ENCODE results near the gene IFI30.
"Not testable (repeated sequence)": the region's sequence is repeated elsewhere in the genome, so short reads cannot be mapped to it uniquely, and the experiment has no call there.

Gene IFI30

GRCh38 chr19:18203408-18203862 is 29.8 kb downstream of the IFI30 start:
- DNase-seq: no peak

GRCh38 chr19:18203863-18204393 is 30.3 kb downstream of the IFI30 start, which contains the start of gene RAB3A:
Gene RAB3A (minus strand): TSS chr19:18204042. CDS start chr19:18202740, 1,302 bp downstream.
- peak; percentile 100 for DNase-seq

GRCh38 chr19:18204394-18205199 is 31.0 kb downstream of the IFI30 start:
- no peak for DNase-seq

GRCh38 chr19:18205200-18205892 is 31.7 kb downstream of the IFI30 start:
- DNase-seq: peak; percentile 32

GRCh38 chr19:18206018-18206417 is 32.4 kb downstream of the IFI30 start:
- DNase-seq: no peak

GRCh38 chr19:18208098-18208951 is 34.7 kb downstream of the IFI30 start:
- peak; percentile 32 for DNase-seq

- not testable (repeated sequence) for DNase-seq
These were observed 36.3 kb downstream of the IFI30 start for GRCh38 chr19:18209912-18210311.

- DNase-seq: no peak
These were observed 38.1 kb downstream of the IFI30 start for GRCh38 chr19:18211683-18212082.

GRCh38 chr19:18214779-18215433 is 41.3 kb downstream of the IFI30 start:
- no peak for DNase-seq

- DNase-seq: no peak
These were observed 43.2 kb downstream of the IFI30 start for GRCh38 chr19:18216789-18217188.

GRCh38 chr19:18218159-18218558 is 44.5 kb downstream of the IFI30 start:
- no peak for DNase-seq

GRCh38 chr19:18218600-18218999 is 45.0 kb downstream of the IFI30 start:
- no peak for DNase-seq

- no peak for DNase-seq
These were observed 46.5 kb downstream of the IFI30 start for GRCh38 chr19:18219911-18220631.

GRCh38 chr19:18220632-18221275 is 47.1 kb downstream of the IFI30 start:
- no peak for DNase-seq

GRCh38 chr19:18221815-18222725 is 48.5 kb downstream of the IFI30 start:
- no peak for DNase-seq

GRCh38 chr19:18223860-18224524 is 50.4 kb downstream of the IFI30 start:
- peak; percentile 36 for DNase-seq

GRCh38 chr19:18224525-18225354 is 51.1 kb downstream of the IFI30 start:
- peak; percentile 99 for DNase-seq

GRCh38 chr19:18225355-18225701 is 51.7 kb downstream of the IFI30 start:
- no peak for DNase-seq

Data from inflammatory macrophage treated with lipopolysaccharide for 4 hours (primary cell).